ENCODE data around the gene SIMC1. TPM values are rescaled to one million over a fixed set of nuclear protein-coding genes. Genes with fewer than 3 reads are reported as not detected.
A peak's percentile ranks its signal among the peaks of the same experiment; 100 is the strongest.
"Not testable (repeated sequence)": the region's sequence is repeated elsewhere in the genome, so short reads cannot be mapped to it uniquely, and the experiment has no call there.

The SIMC1 gene
- total RNA-seq, 1 experiment from 2014 or later, result 17.9 TPM

DNA sequence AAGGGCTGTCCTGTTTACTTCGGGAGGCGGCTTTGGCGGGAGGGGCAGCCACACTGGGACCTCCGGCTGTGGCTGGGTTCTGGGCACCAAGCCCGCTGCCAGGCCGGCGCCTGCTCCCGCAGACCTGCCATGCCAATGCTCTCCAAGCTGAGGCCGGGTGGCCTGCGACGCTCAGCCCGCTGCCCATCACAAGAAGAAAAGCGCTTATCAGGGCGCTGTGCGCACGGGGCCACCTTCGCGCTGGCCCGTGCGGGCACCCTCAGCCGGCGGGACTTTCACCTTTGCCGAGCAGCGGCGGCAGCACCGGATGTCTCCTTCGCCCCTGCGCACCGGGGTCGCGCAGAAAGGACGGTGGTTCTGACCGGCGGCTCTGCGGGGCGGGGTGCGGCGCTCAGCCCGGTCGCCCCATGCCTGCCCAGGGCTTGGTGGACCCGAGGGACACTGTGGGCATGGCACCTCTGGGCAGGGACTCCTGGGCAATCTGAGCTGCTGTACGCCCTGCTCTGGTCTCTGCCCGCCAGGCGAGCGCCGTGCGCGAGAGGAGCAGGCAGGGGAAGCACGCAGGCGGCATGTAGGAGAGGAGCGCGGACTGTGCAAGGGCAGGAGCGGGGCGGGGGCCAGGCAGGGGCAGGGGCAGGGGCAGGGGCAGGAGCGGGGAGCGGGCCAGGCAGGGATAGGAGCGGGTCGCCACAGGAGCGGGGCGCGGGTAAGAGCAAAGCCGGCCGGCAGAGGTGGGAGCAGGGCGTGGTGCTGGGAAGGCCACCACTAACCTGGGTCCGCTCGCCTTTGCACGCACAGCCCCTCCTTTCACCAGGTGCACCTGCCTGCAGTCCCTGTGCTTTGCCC, 43.8 kb upstream of the SIMC1 start:
- POLR2A ChIA-PET; H3K36me3 Mint-ChIP-seq; H3K4me1 Mint-ChIP-seq; CTCF ChIA-PET; DNase-seq (ENCODE audit: low spot score); H3K9me3 Mint-ChIP-seq; H3K27ac Mint-ChIP-seq: not testable (repeated sequence)
- ATAC-seq, result peak; percentile 35
- Mint-ChIP-seq H3K4me3 (peak overlapping the region; percentile 49), H3K27me3 (ENCODE audit: low read depth) (peaks cover 53% of the 10 kb centered on the region)

- H3K9me3 Mint-ChIP-seq; H3K36me3 Mint-ChIP-seq; H3K4me3 Mint-ChIP-seq; ATAC-seq; CTCF ChIA-PET; H3K4me1 Mint-ChIP-seq; POLR2A ChIA-PET; H3K27ac Mint-ChIP-seq; DNase-seq (ENCODE audit: low spot score): not testable (repeated sequence)
- H3K27me3 Mint-ChIP-seq (ENCODE audit: low read depth), result peaks cover 59% of the 10 kb centered on the region
Measured at GRCh38 chr5:176195084-176195413, 43.2 kb upstream of the SIMC1 start.

- H3K4me3 Mint-ChIP-seq; CTCF ChIA-PET; H3K27ac Mint-ChIP-seq; POLR2A ChIA-PET; H3K36me3 Mint-ChIP-seq; DNase-seq (ENCODE audit: low spot score); ATAC-seq; H3K4me1 Mint-ChIP-seq; H3K9me3 Mint-ChIP-seq: not testable (repeated sequence)
- peaks cover 61% of the 10 kb centered on the region for H3K27me3 Mint-ChIP-seq (ENCODE audit: low read depth)
Measured at GRCh38 chr5:176195487-176196207, 42.6 kb upstream of the SIMC1 start.

GRCh38 chr5:176196781-176197180, 41.4 kb upstream of the SIMC1 start:
- H3K27ac Mint-ChIP-seq; H3K4me1 Mint-ChIP-seq; ATAC-seq; H3K4me3 Mint-ChIP-seq; CTCF ChIA-PET; DNase-seq (ENCODE audit: low spot score); H3K9me3 Mint-ChIP-seq; H3K36me3 Mint-ChIP-seq; POLR2A ChIA-PET: not testable (repeated sequence)
- peaks cover 61% of the 10 kb centered on the region for H3K27me3 Mint-ChIP-seq (ENCODE audit: low read depth)

- H3K4me1 Mint-ChIP-seq; H3K9me3 Mint-ChIP-seq; H3K36me3 Mint-ChIP-seq; ATAC-seq; DNase-seq (ENCODE audit: low spot score); CTCF ChIA-PET; H3K27ac Mint-ChIP-seq; POLR2A ChIA-PET; H3K4me3 Mint-ChIP-seq: not testable (repeated sequence)
- peaks cover 61% of the 10 kb centered on the region for H3K27me3 Mint-ChIP-seq (ENCODE audit: low read depth)
Measured at GRCh38 chr5:176197234-176197858, 40.9 kb upstream of the SIMC1 start.

DNA sequence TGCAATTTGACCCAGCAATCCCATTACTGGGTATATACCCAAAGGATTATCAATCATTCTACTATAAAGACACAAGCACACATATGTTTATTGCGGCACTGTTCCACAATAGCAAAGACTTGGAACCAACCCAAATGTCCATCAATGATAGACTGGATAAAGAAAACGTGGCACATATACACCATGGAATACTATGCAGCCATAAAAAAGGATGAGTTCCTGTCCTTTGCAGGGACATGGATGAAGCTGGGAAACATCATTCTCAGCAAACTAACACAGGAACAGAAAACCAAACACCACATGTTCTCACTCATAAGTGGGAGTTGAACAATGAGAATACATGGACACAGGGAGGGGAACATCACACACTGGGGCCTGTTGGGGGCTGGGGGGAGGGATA, 39.9 kb upstream of the SIMC1 start:
- DNase-seq (ENCODE audit: low spot score); H3K36me3 Mint-ChIP-seq; POLR2A ChIA-PET; H3K27ac Mint-ChIP-seq; ATAC-seq; CTCF ChIA-PET; H3K9me3 Mint-ChIP-seq; H3K4me1 Mint-ChIP-seq: not testable (repeated sequence)
- peaks cover 56% of the 10 kb centered on the region for H3K27me3 Mint-ChIP-seq (ENCODE audit: low read depth)
- peak overlapping the region; percentile 29; the same call in 1 of the 2 replicates for H3K4me3 Mint-ChIP-seq

GRCh38 chr5:176198991-176199733, 39.1 kb upstream of the SIMC1 start:
- peak; percentile 51 for ATAC-seq
- TF ChIP-seq, protein P1, sequence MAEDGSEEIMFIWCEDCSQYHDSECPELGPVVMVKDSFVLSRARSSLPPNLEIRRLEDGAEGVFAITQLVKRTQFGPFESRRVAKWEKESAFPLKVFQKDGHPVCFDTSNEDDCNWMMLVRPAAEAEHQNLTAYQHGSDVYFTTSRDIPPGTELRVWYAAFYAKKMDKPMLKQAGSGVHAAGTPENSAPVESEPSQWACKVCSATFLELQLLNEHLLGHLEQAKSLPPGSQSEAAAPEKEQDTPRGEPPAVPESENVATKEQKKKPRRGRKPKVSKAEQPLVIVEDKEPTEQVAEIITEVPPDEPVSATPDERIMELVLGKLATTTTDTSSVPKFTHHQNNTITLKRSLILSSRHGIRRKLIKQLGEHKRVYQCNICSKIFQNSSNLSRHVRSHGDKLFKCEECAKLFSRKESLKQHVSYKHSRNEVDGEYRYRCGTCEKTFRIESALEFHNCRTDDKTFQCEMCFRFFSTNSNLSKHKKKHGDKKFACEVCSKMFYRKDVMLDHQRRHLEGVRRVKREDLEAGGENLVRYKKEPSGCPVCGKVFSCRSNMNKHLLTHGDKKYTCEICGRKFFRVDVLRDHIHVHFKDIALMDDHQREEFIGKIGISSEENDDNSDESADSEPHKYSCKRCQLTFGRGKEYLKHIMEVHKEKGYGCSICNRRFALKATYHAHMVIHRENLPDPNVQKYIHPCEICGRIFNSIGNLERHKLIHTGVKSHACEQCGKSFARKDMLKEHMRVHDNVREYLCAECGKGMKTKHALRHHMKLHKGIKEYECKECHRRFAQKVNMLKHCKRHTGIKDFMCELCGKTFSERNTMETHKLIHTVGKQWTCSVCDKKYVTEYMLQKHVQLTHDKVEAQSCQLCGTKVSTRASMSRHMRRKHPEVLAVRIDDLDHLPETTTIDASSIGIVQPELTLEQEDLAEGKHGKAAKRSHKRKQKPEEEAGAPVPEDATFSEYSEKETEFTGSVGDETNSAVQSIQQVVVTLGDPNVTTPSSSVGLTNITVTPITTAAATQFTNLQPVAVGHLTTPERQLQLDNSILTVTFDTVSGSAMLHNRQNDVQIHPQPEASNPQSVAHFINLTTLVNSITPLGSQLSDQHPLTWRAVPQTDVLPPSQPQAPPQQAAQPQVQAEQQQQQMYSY (CRISPR knock-in tag; IDR thresholded peaks at IDR 0.05), result 0 out of 2 replicates have a peak, but pooled peaks have one; percentile 10
- TF ChIP-seq MAX (CRISPR knock-in tag; IDR thresholded peaks at IDR 0.05), result 0 out of 2 replicates have a peak, but pooled peaks have one; percentile 36
- Mint-ChIP-seq H3K4me3 (peak overlapping the region; percentile 67), H3K27me3 (ENCODE audit: low read depth) (peaks cover 47% of the 10 kb centered on the region)
- DNase-seq (ENCODE audit: low spot score), result peak; percentile 48
- H3K27ac Mint-ChIP-seq, H3K36me3 Mint-ChIP-seq, H3K4me1 Mint-ChIP-seq, H3K9me3 Mint-ChIP-seq, POLR2A ChIA-PET, CTCF ChIA-PET: not testable (repeated sequence)

DNA sequence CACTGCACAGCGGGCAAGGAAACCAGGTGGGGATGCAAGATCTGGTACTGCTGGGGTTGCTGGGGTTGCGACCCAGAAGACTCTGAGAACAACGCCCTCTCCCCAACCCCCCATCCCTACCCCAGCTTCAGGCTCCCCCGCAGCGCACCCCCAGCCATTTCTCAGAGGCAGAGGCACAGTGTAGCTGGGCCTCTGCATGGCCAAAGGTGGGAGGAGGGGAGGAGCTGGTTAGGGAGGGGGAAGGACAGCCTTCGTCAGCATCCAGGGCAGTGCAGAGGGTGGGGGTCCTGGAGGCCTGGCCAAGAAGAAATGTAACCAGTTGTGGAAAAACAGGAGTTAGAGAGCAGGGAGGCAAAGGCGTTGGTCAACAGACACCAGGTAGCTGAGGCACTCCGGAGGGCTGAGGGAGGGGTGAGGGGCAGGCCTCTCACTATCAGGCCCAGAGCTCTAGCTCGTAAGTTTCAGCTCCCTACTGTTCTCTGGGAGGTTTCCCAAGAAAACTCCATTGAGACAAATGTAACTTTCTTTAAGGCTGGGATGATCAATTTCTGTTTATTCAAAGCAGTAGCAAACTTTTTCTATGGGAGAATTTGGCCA, 38.3 kb upstream of the SIMC1 start:
- H3K4me1 Mint-ChIP-seq; POLR2A ChIA-PET; DNase-seq (ENCODE audit: low spot score); H3K9me3 Mint-ChIP-seq; H3K36me3 Mint-ChIP-seq; H3K27ac Mint-ChIP-seq: not testable (repeated sequence)
- CTCF ChIA-PET, result interaction anchor here (0.7 kb wide), 1 partner anchor 471 kb away, joined by 3 read pairs; no protein-coding TSS in a partner anchor
- peak; percentile 52 for ATAC-seq
- Mint-ChIP-seq H3K27me3 (ENCODE audit: low read depth) (peaks cover 43% of the 10 kb centered on the region), H3K4me3 (peak overlapping the region; percentile 67)
